Thyroid gland (tissue), 4 donors: ENCODE data around the gene TIMM13. TPM values are rescaled to one million over a fixed set of nuclear protein-coding genes. Genes with fewer than 3 reads are reported as not detected.

Source experiments
- DNase-seq, 2 donors: peaks; one replicate each; pipeline ENCODE4 v3.0.0-alpha.2; 2019
- H3K27ac ChIP-seq, 3 donors: fragments of 200-600 bp; sonication (generic); 1 replicate in 2 of 3; 2 replicates in 1 of 3; pipeline ENCODE4 v1.5.1; 2016 to 2019; ENCODE audit warnings: mild to moderate bottlenecking in 1 of 3, moderate library complexity in 1 of 3
- H3K27me3 ChIP-seq: fragments of 200-600 bp; sonication (generic); one replicate; pipeline ENCODE4 v1.5.1; 2019
- H3K36me3 ChIP-seq, 2 donors: fragments of 200-600 bp; sonication (generic); one replicate each; pipeline ENCODE4 v1.5.1; 2016 to 2019
- H3K4me1 ChIP-seq, 2 donors: fragments of 200-600 bp; sonication (generic); one replicate each; pipeline ENCODE4 v1.5.1; 2017 to 2019
- H3K4me3 ChIP-seq, 3 donors: fragments of 200-600 bp; sonication (generic); replicated peaks in 1 of 3; 1 replicate in 2 of 3; 2 replicates in 1 of 3; pipeline ENCODE4 v1.5.1; 2016; ENCODE audit warnings: mild to moderate bottlenecking in 1 of 3
- H3K9me3 ChIP-seq: fragments of 200-600 bp; sonication (generic); one replicate; pipeline ENCODE4 v1.5.1; 2017
- CTCF ChIP-seq, 6 experiments: fragments of 200-600 bp in 3 of 6; fragments of 450-650 bp in 3 of 6; sonication (generic) in 3 of 6; IDR thresholded peaks; one replicate each; pipeline ENCODE4 v1.5.1; 2016 to 2019; ENCODE audit warnings: antibody characterized with exemption in 6 of 6, mild to moderate bottlenecking in 2 of 6, inconsistent platforms in 1 of 6, moderate library complexity in 1 of 6
- POLR2A ChIP-seq, 2 donors: fragments of 450-650 bp; IDR thresholded peaks; one replicate each; pipeline ENCODE4 v1.6.1; 2017; ENCODE audit warnings: antibody characterized with exemption in 2 of 2, mild to moderate bottlenecking in 2 of 2, moderate library complexity in 1 of 2
- WGBS, 2 donors: methylation state at CpG; one replicate each; pipeline ENCODE4 v1.1.5; 2017; 5-methylcytosine and 5-hydroxymethylcytosine counted together
- intact Hi-C: fragments of 100-400 bp; cut with DNase I; formaldehyde crosslinking; loops from one replicate; pipeline ENCODE4 v1.15.1; 2023
- total RNA-seq, 4 donors: library from RNA; depleted of rRNA; stranded (reverse); fragments of >200 nt; gene quantifications; one replicate each; pipeline ENCODE4 v1.2.3, GENCODE V29; 2016

The TIMM13 gene
- total RNA-seq, 4 donors from 2014 or later, result 27.4 to 52.9 (median 45.0) TPM

GRCh38 chr19:2415973-2416319, 11.4 kb downstream of the TIMM13 start:
- WGBS, 2 donors, result 73 to 81% methylated on average over 4 to 5 of the region's 6 CpGs
- no peaks in the 10 kb centered on the region for H3K9me3 ChIP-seq

GRCh38 chr19:2415281-2415972, 12.0 kb downstream of the TIMM13 start:
- no peak overlapping the region for H3K27ac ChIP-seq
- H3K36me3 ChIP-seq, result no peaks in the 10 kb centered on the region
- TF ChIP-seq CTCF (IDR thresholded peaks at IDR 0.05) (no peak), POLR2A (IDR thresholded peaks at IDR 0.05) (no peak)
- no peaks in the 10 kb centered on the region for H3K4me1 ChIP-seq
- no peak for DNase-seq
- 90 to 91% methylated on average over 18 to 25 of the region's 29 CpGs for WGBS, 2 donors
- no peaks in the 10 kb centered on the region for H3K27me3 ChIP-seq
- H3K9me3 ChIP-seq, result no peaks in the 10 kb centered on the region
- H3K4me3 ChIP-seq, result no peak overlapping the region
- intact Hi-C loops, result no loop called here

More at GRCh38 chr19:2415973-2416319, 11.4 kb downstream of the TIMM13 start:
- H3K27ac ChIP-seq, result no peak overlapping the region
- no peaks in the 10 kb centered on the region for H3K36me3 ChIP-seq
- no peaks in the 10 kb centered on the region for H3K4me1 ChIP-seq
- TF ChIP-seq POLR2A (IDR thresholded peaks at IDR 0.05) (no peak), CTCF (IDR thresholded peaks at IDR 0.05) (no peak)
- H3K4me3 ChIP-seq, result no peak overlapping the region
- no peaks in the 10 kb centered on the region for H3K27me3 ChIP-seq
- no peak for DNase-seq
- intact Hi-C loops, result no loop called here

- no peaks in the 10 kb centered on the region for H3K4me1 ChIP-seq
- H3K9me3 ChIP-seq, result no peaks in the 10 kb centered on the region
- DNase-seq, result no peak
- 87 to 94% methylated on average over 14 to 15 of the region's 16 CpGs for WGBS, 2 donors
- no peak overlapping the region for H3K4me3 ChIP-seq
- no peaks in the 10 kb centered on the region for H3K36me3 ChIP-seq
- TF ChIP-seq CTCF (IDR thresholded peaks at IDR 0.05), result no peak
- TF ChIP-seq POLR2A (IDR thresholded peaks at IDR 0.05), result no peak
- no peaks in the 10 kb centered on the region for H3K27me3 ChIP-seq
- H3K27ac ChIP-seq, result no peak overlapping the region
- intact Hi-C loops, result no loop called here
These were observed 13.8 kb downstream of the TIMM13 start for GRCh38 chr19:2413629-2414028.

- intact Hi-C loops, result no loop called here
- Histone ChIP-seq H3K36me3 (no peaks in the 10 kb centered on the region), H3K27me3 (no peaks in the 10 kb centered on the region), H3K4me1 (no peaks in the 10 kb centered on the region), H3K4me3 (no peak overlapping the region), H3K9me3 (no peaks in the 10 kb centered on the region), H3K27ac (no peak overlapping the region)
- no peak for TF ChIP-seq POLR2A (IDR thresholded peaks at IDR 0.05)
- TF ChIP-seq CTCF (IDR thresholded peaks at IDR 0.05), result no peak
- no peak for DNase-seq
- WGBS, 2 donors, result 85 to 90% methylated on average over 7 of the region's 7 CpGs
These were observed 14.2 kb downstream of the TIMM13 start for GRCh38 chr19:2413159-2413558.

GRCh38 chr19:2412449-2412848, 14.9 kb downstream of the TIMM13 start:
- no peaks in the 10 kb centered on the region for H3K9me3 ChIP-seq
- no peak overlapping the region for H3K4me3 ChIP-seq
- DNase-seq, result no peak
- H3K27me3 ChIP-seq, result no peaks in the 10 kb centered on the region
- WGBS, 2 donors, result 60 to 67% methylated on average over 2 of the region's 2 CpGs
- no peaks in the 10 kb centered on the region for H3K4me1 ChIP-seq
- no peaks in the 10 kb centered on the region for H3K36me3 ChIP-seq
- no peak overlapping the region for H3K27ac ChIP-seq
- TF ChIP-seq POLR2A (IDR thresholded peaks at IDR 0.05) (no peak), CTCF (IDR thresholded peaks at IDR 0.05) (no peak)
- intact Hi-C loops, result no loop called here
